ENCODE measurements around the gene RIMS4.

The RIMS4 gene

DNA sequence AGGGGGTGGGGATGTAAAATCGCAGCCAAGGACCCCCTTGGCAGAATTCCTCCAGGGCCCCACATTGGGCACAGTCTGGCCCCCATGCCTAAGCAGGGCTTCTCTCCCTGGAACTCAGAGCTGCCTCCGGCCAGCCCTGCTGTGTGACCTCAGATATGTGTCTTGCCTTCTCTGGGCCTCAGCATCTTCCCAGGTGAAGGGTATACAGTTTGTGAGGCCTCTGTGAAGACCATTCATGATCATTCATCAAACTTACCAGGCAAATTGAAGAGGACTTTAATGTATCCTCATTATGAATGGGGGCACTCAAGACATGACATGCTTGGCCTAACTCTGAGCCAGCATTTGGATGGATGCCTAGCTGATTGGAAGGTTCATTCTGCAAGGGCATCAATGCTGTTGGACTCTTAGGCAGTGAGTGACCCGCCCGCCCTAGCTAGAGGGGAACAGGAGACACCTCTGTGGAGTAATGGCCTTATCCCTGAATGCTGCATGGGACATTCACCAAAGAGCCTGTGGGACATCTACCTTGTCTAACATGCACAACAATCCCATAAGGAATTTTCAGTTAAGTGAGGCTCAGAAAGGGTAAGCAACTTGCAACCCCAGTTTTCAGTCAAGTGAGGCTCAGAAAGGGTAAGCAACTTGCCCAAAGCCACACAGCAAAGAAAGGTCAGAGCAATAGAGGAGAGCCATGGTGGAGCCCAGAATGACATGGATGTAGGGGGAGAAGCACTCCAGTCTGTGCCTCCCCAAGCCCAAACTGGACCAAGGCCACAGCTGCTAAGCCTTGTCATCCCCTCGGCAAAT, 94.6 kb downstream of the RIMS4 start:
- no peak for DNase-seq

DNA sequence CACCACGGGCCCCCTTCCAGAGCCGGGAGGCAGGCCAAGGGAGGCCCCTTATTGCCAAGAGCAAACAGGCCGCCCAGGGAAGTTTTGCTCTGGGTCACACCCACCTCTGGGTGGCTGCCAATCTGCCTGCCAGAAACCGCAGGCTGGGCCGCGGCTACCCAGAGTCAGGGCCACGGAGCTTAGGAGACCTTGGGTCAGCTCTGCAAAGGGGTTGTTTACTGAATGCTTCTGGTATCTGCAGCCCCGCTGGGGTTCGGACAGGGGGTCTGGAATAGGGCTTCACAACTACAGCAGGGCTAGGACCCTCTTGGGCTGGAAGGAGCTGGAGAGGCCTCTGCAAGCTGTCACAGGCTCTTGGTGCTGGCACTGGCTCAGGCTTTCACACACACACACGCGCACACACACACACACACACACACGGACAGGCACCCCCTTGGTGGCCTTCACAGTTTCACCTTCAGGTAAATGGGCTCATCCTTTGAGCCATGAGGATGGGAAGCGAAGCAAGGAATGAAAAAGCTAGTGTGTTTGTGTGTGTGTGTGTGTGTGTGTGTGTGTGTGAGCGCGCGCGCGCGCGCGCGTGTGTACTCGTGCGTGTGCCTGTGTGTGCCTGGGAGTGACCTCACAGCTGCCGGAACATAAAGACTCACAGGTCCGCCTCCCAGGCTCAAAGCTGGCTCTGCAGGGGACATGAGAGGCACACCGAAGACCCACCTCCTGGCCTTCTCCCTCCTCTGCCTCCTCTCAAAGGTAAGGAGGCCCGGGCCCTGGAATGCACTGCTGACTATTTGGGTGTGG, 95.4 kb downstream of the RIMS4 start, which contains the start of gene CCN5:
CCN5 (plus strand) TSS at position 669 of the 798 bp plus-strand sequence; CDS start at position 691, 22 bp downstream.
- DNase-seq, result no peak

DNA sequence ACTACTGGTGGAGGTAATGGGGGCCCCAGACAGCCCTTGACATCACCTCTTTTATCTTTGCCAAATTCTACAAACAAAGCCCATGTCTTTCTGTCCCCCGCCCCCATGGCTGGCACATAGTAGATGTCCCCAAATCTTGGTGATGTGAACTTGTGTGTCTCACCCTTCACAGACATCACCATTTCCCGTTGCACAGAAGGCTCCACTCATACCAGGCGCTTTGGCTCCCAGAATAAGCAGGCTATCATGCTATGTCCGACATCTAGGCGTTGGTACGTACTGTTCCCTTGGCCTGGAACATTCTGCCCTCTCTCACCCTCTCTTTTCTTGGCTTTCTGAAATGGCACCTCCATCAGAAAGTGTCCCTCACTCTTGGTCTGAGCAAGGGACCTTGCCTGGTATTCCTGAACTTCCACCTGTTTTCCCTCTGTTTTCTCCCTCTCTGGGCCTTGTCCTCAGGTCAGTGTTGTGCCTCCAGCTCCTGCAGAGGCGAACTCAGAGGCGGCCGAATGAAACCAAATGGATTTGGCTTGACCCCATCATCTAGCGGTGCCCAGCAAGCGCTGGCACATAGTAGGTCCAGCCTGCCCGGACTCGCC, 96.1 kb downstream of the RIMS4 start:
- DNase-seq, result no peak

DNA sequence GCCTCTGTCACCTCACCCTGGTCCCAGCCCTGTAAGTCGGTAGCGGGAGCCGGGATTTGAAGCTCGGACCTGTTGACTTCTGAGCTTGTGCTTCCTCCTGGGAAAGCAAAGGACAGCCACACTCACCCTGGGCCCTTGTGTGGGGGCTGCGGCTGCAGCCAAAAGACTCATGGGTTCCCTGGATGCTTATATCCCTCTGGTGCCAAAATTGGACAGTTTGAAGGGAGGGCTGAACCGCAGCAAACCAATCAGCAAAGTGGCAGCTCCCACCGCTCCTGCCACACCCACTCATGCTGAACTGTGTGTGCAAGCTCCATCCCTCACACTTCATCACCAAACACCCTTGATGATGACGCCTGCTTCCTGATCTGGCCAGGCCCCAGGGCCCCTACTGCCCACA, 99.1 kb downstream of the RIMS4 start:
- DNase-seq, result no peak

DNA sequence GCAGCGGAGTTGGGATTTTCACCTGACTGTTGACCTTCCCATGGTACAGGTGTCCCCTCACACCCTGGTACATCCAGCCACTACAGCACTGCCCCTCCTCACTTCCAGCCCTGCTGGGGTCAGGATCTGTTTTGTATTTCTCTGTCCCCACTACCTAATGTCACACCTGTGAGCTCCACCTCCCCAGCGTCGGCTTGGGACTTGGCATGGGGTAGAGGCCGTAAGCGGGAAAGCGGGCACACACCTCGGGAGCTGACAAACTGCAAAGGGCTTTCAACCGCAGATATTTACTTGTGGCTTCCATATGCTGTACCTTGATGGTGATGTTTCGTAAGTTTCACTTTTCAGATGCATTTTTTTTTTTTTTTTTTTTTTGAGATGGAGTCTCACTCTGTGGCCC, 100.5 kb downstream of the RIMS4 start:
- no peak for DNase-seq

DNA sequence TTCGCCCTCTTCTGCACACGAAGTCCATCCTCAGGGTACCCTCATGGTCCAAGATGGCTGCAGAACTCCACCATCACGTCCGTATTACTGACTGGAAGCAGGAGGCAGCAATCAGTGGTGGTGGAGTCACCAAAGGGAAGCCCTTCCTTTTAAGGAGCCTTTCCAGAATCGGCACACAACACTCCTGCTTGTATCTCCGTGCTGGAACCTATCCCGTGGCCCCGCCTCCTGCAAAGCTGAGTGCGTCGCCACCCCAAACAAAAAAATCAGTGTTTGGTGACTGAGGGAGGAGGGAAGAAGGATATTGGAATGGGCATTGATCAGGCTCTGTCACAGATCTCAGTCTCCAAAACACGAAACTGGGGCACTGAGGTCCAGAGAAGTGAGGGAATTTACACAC, 101.0 kb downstream of the RIMS4 start:
- DNase-seq, result no peak

DNA sequence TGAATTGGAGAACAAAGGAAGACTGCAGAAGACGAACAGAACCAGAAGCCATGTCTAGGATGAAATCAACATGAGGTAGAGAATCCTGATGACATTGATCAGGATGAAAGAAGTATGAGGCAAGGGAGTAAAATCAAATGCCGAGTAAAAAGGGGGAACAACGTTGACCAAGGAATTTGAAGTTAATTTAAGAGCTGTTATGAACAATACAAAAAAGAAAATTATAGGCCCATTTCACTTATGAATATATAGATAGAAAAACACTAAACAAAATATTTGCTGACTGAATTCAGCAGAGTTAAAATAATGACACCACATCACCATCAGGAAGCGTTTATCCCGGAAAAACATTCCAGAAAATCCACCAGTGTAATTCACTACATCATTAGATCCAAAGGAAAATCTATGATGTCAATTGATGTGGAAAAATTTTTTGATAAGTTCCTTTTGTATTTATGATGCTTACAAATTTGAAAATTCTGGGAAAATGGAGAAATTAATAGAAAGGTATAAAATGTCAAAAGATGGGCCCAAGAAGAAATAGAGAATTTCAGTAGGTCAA, 103.2 kb downstream of the RIMS4 start:
- DNase-seq, result no peak

DNA sequence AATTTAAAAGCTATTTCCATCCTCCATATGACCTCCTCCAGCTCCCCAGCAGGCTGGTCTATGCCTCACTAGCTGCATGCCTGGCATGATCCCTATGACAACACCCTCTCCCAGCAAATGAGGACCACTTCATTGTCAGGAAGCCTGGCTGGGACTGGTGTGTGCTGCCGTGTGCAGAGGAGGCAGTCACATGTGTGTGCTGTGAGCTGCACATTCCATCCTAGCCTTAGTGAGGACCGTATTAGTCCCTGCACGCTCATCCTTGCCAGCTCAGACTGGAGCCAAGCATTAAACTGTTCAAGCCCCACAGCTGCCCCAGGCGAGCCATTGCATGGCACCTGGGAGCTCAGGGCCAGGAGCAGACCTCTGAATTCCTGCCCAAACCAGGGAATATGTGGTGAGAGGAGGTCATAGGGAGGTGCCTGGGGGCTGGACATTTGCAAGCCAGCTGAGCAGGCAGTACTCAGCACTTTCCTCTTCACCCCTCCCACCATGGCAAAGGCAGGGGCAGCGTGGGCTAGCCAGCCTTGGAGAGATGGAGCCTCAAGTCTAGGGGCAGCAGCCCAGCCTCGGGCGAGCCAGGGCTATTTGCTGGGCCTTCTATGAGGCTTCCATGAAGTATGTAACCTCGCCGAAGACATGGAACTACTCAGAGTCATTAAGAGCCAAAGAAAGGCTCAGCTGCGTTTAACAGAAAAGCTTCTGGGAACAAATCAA, 103.9 kb downstream of the RIMS4 start:
- no peak for DNase-seq

DNA sequence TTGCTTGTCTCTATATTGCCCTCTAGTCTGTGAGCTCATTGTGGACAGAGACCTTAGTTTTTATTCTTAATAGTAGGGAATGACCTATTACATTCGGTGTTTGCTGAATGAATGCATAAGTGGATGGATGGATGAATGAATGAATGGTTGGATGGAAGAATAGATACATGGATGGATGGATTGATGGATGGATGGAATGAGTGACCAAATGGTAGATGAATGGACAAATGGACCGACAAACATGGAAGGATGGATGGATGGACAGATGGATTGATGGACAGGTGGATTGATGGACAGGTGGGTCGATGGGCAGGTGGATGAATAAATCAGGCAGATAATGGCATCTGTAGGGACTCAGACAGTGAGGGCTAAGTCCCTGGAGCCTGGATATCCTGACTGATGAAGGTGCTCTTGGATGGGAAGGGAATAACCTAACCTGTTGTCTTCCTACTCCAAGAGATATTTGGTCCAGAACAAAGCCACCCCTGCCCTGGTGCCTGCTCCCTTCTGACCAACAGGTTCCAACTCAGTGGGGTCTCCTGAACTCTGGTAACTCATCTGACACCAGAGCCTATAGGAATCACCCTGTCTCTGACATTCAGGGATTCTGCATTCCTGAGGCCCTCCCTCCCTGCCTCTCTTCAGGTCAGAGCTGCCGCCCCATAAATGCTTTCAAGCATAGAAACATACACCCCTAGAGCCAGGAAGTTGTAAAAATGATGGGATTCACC, 104.8 kb downstream of the RIMS4 start:
- DNase-seq, result no peak

DNA sequence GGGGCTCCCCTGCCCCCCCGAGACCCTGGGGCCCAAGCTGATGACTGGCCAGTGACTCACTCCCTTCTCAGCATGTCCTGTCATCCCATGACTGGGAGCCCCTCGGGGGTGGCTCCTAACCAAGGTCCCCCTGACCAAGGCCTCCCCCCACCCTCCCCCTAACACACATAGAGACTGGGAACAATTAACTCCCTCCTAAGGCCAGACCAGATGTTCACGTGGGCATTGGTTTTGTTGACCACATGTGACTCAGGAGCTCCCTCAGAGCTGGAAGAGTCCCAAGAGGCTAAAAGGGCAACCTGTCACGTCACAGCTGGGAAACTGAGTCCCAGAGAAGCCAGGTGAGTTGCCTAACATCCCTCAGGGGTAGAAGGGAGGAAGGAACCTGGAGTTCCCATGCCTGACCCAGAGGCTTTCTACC, 105.8 kb downstream of the RIMS4 start:
- no peak for DNase-seq

DNA sequence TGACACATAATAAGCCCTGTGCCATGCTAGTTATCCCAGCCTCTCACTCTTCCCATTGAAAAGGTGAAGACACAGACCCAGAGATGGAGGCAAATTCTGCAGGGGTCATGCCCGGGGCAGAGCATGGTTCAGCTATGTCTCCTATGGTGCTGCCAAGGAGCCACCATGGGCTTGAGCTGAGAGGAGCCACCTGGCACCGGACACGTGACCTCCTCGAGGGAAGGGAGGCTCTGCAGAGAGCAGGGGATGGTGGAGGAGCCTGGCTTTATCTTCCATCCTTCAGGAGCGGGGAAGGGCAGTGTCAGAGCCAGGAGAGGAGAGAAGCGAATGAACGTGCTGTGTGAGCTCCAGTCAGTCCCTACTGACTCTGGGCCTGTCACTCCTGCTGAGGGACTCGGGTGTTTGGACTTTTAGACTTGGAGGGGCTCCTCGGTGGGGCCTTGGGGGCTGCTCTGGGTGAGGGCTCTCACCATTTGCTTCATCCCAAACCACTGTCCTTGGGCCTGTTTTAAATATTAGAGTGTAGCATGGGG, 106.3 kb downstream of the RIMS4 start:
- DNase-seq, result no peak

DNA sequence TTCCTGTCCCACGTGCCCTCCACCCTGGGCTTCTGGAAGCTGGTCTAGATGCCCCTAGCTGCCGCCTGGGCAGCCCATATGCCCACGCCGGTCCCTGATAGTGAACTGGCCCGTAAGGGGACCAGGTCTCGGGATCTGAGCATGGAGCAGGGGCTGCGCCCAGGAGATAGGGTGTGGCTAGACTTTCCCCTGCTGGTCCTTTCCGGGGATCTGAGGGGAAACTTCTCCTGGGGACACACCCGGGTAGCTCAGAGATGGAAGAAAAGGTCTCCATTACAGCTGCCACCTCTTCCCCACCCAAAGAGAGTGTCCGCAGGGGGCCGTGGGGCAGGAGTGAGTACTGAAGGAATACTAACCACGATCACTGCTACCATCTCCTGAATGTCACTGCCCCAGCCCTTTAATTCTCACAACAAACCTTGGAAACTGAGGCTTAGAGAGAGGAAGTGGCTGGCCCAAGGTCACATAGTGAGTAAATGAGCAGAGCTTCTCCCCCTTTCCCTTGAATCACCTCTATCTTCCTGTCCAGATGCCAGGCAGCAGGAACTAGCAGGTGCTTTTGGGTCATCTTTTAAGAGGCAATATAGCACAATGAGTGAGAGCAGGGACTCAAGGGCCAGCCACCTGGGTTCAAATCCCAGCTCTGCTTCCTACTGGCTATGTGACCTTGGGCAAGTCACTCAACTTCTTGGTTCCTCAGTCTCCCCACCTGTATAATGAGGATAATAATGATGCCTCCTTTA, 107.0 kb downstream of the RIMS4 start:
- no peak for DNase-seq

DNA sequence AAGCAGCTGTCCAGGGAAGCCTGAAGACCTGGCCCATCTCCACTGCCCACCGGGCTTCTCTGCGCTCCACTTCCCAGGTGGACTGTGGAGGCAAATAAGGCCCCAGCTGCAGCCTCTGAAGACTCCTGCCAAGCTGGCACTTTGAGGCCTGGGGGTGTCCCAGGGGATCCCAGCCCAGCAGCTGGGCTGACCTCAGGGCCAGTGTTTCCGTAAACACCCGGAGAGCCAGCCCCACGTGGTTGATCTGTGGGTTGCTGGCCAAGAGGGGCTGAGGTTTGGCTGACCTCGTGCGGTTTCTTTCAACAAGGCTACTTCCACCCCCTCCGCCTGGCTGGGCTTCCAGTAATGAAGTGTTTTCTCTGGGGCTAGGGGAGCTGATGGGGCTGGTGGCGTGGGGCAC, 107.6 kb downstream of the RIMS4 start:
- DNase-seq, result no peak

DNA sequence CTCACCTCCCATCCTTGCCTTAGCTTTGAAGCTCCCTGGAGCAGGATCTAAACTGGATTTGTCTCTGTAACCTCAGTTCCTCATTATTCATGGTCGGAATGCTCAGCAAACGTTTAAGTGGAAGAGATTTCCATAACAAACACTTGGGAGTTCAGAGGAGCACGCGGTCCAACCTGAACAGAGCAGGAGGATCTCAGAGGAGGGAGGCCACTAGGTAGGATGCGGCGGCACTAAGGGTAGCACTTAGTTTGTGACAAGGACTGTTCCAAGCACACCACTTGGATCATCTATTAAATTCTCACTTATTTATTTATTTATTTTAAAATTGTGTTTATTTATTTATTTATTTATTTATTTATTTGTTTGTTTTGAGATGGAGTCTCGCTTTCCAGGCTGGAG, 108.5 kb downstream of the RIMS4 start:
- no peak for DNase-seq

Measured in NCI-H1930 (cell line).